Thyroid gland (tissue), 4 donors: ENCODE measurements around the gene RFC5. TPM values are rescaled to one million over a fixed set of nuclear protein-coding genes. Genes with fewer than 3 reads are reported as not detected.

Source experiments
- DNase-seq, 2 donors: peaks; one replicate each; pipeline ENCODE4 v3.0.0-alpha.2; 2019
- H3K27ac ChIP-seq, 3 donors: fragments of 200-600 bp; sonication (generic); 1 replicate in 2 of 3; 2 replicates in 1 of 3; pipeline ENCODE4 v1.5.1; 2016 to 2019; ENCODE audit warnings: mild to moderate bottlenecking in 1 of 3, moderate library complexity in 1 of 3
- H3K27me3 ChIP-seq: fragments of 200-600 bp; sonication (generic); one replicate; pipeline ENCODE4 v1.5.1; 2019
- H3K36me3 ChIP-seq, 2 donors: fragments of 200-600 bp; sonication (generic); one replicate each; pipeline ENCODE4 v1.5.1; 2016 to 2019
- H3K4me1 ChIP-seq, 2 donors: fragments of 200-600 bp; sonication (generic); one replicate each; pipeline ENCODE4 v1.5.1; 2017 to 2019
- H3K4me3 ChIP-seq, 3 donors: fragments of 200-600 bp; sonication (generic); replicated peaks in 1 of 3; 1 replicate in 2 of 3; 2 replicates in 1 of 3; pipeline ENCODE4 v1.5.1; 2016; ENCODE audit warnings: mild to moderate bottlenecking in 1 of 3
- H3K9me3 ChIP-seq: fragments of 200-600 bp; sonication (generic); one replicate; pipeline ENCODE4 v1.5.1; 2017
- POLR2A ChIP-seq, 2 donors: fragments of 450-650 bp; IDR thresholded peaks; one replicate each; pipeline ENCODE4 v1.6.1; 2017; ENCODE audit warnings: antibody characterized with exemption in 2 of 2, mild to moderate bottlenecking in 2 of 2, moderate library complexity in 1 of 2
- WGBS, 2 donors: methylation state at CpG; one replicate each; pipeline ENCODE4 v1.1.5; 2017; 5-methylcytosine and 5-hydroxymethylcytosine counted together
- intact Hi-C: fragments of 100-400 bp; cut with DNase I; formaldehyde crosslinking; loops from one replicate; pipeline ENCODE4 v1.15.1; 2023
- total RNA-seq, 4 donors: library from RNA; depleted of rRNA; stranded (reverse); fragments of >200 nt; gene quantifications; one replicate each; pipeline ENCODE4 v1.2.3, GENCODE V29; 2016
- TF ChIP-seq, protein P1 (sequence below), 6 experiments: fragments of 200-600 bp in 3 of 6; fragments of 450-650 bp in 3 of 6; sonication (generic) in 3 of 6; IDR thresholded peaks; one replicate each; pipeline ENCODE4 v1.5.1; 2016 to 2019; ENCODE audit warnings: antibody characterized with exemption in 6 of 6, mild to moderate bottlenecking in 2 of 6, inconsistent platforms in 1 of 6, moderate library complexity in 1 of 6

RFC5 gene
- total RNA-seq, 4 donors from 2014 or later, result 15.4 to 18.8 (median 17.2) TPM

DNA sequence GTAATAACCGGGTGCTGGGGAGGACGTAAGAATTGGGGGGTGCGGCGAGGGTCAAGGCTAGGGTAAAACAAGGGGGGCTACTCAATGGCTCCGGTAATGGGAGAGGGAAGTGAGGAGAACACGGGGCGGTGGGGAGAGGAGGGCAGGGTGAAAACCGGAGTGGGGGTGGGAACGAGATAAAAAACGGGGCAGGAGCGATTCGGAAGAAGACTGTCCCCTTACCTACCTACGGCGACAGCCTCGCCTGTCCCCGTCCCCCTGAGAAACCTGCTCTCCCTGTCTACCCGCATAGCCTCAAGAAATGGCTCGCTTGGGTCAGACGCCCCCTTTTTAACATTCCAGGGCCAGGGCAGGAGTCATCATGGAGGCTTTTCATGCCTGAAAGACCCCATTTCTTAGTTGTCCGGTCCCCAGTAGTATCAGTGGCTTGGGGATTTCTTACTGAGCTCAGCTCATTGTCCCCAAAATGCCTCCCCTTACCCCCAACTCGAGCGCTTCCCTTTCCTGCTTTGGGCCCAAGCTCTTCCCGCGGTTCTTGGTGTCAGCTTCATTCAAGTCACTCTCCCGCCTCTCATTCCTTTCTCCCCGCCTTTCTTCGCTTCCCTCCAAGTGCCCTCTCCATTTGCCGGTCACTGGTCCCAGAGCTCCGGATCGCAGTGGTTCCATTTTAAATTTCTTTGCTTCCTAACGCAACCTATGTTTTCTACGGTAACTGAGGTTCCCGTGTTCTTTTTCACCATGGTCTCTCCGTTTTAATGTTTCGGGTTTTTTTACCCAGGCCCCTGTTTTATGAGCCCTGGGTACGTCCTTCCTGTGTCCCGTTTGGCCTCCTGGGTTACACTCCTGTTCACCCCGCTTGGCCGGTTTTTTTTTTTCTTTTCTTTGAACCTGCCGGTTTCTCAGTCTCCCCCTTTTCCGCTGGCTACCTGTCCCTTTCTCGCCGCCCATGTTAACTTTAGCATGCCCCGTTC, 45.7 kb downstream of the RFC5 start:
- Histone ChIP-seq H3K4me1 (peaks cover 20 to 26% of the 10 kb centered on the region in 2 donors), H3K4me3 (peak overlapping the region; percentile 17 to 84 (median 45)), H3K36me3 (no peaks in the 10 kb centered on the region), H3K27ac (peak overlapping the region; percentile 78 to 98 (median 95)), H3K9me3 (no peaks in the 10 kb centered on the region), H3K27me3 (no peaks in the 10 kb centered on the region)
- peak in 1 of 2 donors; percentile 60 for TF ChIP-seq POLR2A (IDR thresholded peaks at IDR 0.05)
- TF ChIP-seq, protein P1, sequence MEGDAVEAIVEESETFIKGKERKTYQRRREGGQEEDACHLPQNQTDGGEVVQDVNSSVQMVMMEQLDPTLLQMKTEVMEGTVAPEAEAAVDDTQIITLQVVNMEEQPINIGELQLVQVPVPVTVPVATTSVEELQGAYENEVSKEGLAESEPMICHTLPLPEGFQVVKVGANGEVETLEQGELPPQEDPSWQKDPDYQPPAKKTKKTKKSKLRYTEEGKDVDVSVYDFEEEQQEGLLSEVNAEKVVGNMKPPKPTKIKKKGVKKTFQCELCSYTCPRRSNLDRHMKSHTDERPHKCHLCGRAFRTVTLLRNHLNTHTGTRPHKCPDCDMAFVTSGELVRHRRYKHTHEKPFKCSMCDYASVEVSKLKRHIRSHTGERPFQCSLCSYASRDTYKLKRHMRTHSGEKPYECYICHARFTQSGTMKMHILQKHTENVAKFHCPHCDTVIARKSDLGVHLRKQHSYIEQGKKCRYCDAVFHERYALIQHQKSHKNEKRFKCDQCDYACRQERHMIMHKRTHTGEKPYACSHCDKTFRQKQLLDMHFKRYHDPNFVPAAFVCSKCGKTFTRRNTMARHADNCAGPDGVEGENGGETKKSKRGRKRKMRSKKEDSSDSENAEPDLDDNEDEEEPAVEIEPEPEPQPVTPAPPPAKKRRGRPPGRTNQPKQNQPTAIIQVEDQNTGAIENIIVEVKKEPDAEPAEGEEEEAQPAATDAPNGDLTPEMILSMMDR (IDR thresholded peaks at IDR 0.05), result no peak
- intact Hi-C loops, result loop anchor here (5.0 kb wide), 1 partner anchor 40 kb away; the partner anchor contains the start of gene VSIG10
- WGBS, 2 donors, result 2% methylated on average over 44 of the region's 44 CpGs
- peak; percentile 54 to 55 for DNase-seq

DNA sequence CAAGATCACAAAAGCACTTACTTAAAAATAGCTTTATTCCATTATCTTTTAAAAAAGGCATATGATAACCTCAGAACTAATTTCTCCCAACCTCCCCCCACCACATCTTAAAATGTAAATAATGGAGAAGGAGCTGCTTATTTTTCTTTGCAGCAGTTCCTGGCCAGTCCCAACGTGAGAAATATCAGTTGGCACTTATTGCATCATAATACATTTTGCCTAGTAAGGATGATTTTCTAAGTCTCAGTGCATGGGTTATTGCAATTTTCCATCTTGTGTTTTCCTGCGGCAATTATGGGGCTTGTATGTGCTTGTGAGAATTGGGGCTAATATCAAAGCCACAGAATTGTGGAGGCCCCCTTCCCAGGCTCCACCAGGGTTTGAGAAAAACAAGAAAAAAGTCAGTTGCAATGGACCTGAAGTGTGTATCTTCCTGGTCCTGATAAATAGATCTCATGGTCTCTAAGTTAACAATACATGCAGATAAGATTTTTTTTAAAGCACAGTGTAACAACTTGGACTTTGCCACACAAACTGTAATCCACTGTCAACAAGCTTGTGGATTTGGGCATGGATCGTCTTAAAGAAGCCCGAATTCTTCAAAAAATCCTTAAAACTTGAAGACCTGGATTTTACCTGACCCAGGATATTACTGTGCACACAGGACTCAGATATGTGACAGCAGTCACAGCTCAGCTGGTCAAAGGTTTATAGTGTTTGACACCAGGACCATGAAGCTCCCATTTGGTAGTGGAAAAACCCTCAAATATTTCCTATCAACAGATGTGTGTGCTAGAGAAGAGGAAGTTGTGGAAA, 47.3 kb downstream of the RFC5 start:
- Histone ChIP-seq H3K27ac (peak overlapping the region in 2 of 3 donors; percentile 4), H3K4me3 (no peak overlapping the region), H3K27me3 (no peaks in the 10 kb centered on the region), H3K9me3 (no peaks in the 10 kb centered on the region), H3K4me1 (peaks cover 18 to 26% of the 10 kb centered on the region in 2 donors), H3K36me3 (no peaks in the 10 kb centered on the region)
- DNase-seq, result no peak
- TF ChIP-seq, protein P1 (IDR thresholded peaks at IDR 0.05), result no peak
- no peak for TF ChIP-seq POLR2A (IDR thresholded peaks at IDR 0.05)
- 73 to 81% methylated on average over 4 of the region's 4 CpGs for WGBS, 2 donors
- intact Hi-C loops, result loop anchor here (5.0 kb wide), 1 partner anchor 39 kb away; the partner anchor contains the start of gene VSIG10

- no peak overlapping the region for H3K4me3 ChIP-seq
- 63 to 65% methylated on average over 2 of the region's 2 CpGs for WGBS, 2 donors
Observed at GRCh38 chr12:118064608-118065007, 48.1 kb downstream of the RFC5 start.

GRCh38 chr12:118065380-118065779, 48.9 kb downstream of the RFC5 start:
- intact Hi-C loops, result no loop called here
- no peaks in the 10 kb centered on the region for H3K9me3 ChIP-seq
- no peak overlapping the region for H3K27ac ChIP-seq
- no peak overlapping the region for H3K4me3 ChIP-seq
- no peak for DNase-seq
- no peaks in the 10 kb centered on the region for H3K27me3 ChIP-seq
- no peaks in the 10 kb centered on the region for H3K36me3 ChIP-seq
- peaks cover 10 to 17% of the 10 kb centered on the region in 2 donors for H3K4me1 ChIP-seq
- WGBS, 2 donors, result 76 to 78% methylated on average over 1 of the region's 1 CpG
- TF ChIP-seq, protein P1 (IDR thresholded peaks at IDR 0.05), result no peak
- TF ChIP-seq POLR2A (IDR thresholded peaks at IDR 0.05), result no peak

More at GRCh38 chr12:118064608-118065007, 48.1 kb downstream of the RFC5 start:
- DNase-seq, result no peak
- no peaks in the 10 kb centered on the region for H3K36me3 ChIP-seq
- no peak for TF ChIP-seq POLR2A (IDR thresholded peaks at IDR 0.05)
- TF ChIP-seq, protein P1 (IDR thresholded peaks at IDR 0.05), result peak in 1 of 6 experiments; percentile 19
- intact Hi-C loops, result loop anchor here (5.0 kb wide), 1 partner anchor 38 kb away; the partner anchor contains the start of gene VSIG10
- peak overlapping the region in 1 of 3 donors; percentile 4 for H3K27ac ChIP-seq
- H3K27me3 ChIP-seq, result no peaks in the 10 kb centered on the region
- no peaks in the 10 kb centered on the region for H3K9me3 ChIP-seq
- peaks cover 14 to 23% of the 10 kb centered on the region in 2 donors for H3K4me1 ChIP-seq
